H1 (cell line): Measurements from ENCODE around the gene L3MBTL4. TPM values are rescaled to one million over a fixed set of nuclear protein-coding genes. Genes with fewer than 3 reads are reported as not detected.

ENCODE experiments used
- CTCF ChIA-PET: fragments of 300-600 bp; sonication (Branson Sonifier 250); formaldehyde crosslinking; loops from one replicate; lab custom pipeline; 2021; ENCODE audit not compliant: partially characterized antibody; lab: Charles Lee
- POLR2A ChIA-PET: fragments of 300-600 bp; sonication (Branson Sonifier 250); formaldehyde crosslinking; loops from one replicate; lab custom pipeline; 2021; ENCODE audit warnings: inconsistent platforms; ENCODE audit not compliant: partially characterized antibody; lab: Charles Lee
- DNase-seq, 2 experiments: peaks; one replicate each; pipeline versions ENCODE4 v3.0.0 to v3.0.0-alpha.2; 2010 to 2022; ENCODE audit warnings: low spot score in 2 of 2, low read depth in 1 of 2, mixed read lengths in 1 of 2
- FAIRE-seq: peaks from 2 replicates; lab custom pipeline; 2011; peaks lifted over from hg19 to GRCh38; lab: Jason Lieb, UNC
- H2AFZ ChIP-seq: 2 replicates; pipeline ENCODE4 v1.8.1; 2012; ENCODE audit warnings: low read length, inconsistent platforms
- H2AK5ac ChIP-seq: 2 replicates; pipeline ENCODE4 v1.6.1; 2013; ENCODE audit warnings: low read depth, low read length
- H2BK120ac ChIP-seq: replicated peaks from 2 replicates; pipeline ENCODE3; 2013; ENCODE audit warnings: low read depth, low read length, inconsistent platforms
- H2BK12ac ChIP-seq: 2 replicates; pipeline ENCODE4 v1.6.1; 2013; ENCODE audit warnings: low read depth, low read length
- H2BK15ac ChIP-seq: 2 replicates; pipeline ENCODE4 v1.6.1; 2013; ENCODE audit warnings: low read length
- H2BK20ac ChIP-seq: 2 replicates; pipeline ENCODE4 v1.6.1; 2013; ENCODE audit warnings: low read length
- H2BK5ac ChIP-seq: 2 replicates; pipeline ENCODE4 v1.6.1; 2013; ENCODE audit warnings: low read depth, low read length
- H3K14ac ChIP-seq: 2 replicates; pipeline ENCODE4 v1.6.1; 2013; ENCODE audit warnings: inconsistent platforms; ENCODE audit not compliant: insufficient read length
- H3K18ac ChIP-seq: 2 replicates; pipeline ENCODE4 v1.6.1; 2013; ENCODE audit warnings: low read length; ENCODE audit errors: extremely low read depth
- H3K23ac ChIP-seq: 2 replicates; pipeline ENCODE4 v1.6.1; 2013; ENCODE audit warnings: inconsistent platforms; ENCODE audit not compliant: insufficient read length
- H3K23me2 ChIP-seq: 2 replicates; pipeline ENCODE4 v1.6.1; 2013; ENCODE audit warnings: low read depth, low read length
- H3K27ac ChIP-seq: 2 replicates; pipeline ENCODE4 v1.6.1; 2011; ENCODE audit warnings: low read depth, low read length, inconsistent platforms
- H3K27me3 ChIP-seq, 4 experiments: replicated peaks in 1 of 4; 1 replicate in 1 of 4; 2 replicates in 3 of 4; pipeline versions ENCODE4 v1.6.1 to v1.8.1; 2011 to 2013; ENCODE audit warnings: low read length in 3 of 4, mild to moderate bottlenecking in 3 of 4, inconsistent platforms in 2 of 4, mixed read lengths in 2 of 4, moderate library complexity in 1 of 4; ENCODE audit not compliant: control insufficient read depth in 3 of 4, insufficient read depth in 3 of 4; ENCODE audit errors: extremely low read depth in 1 of 4
- H3K36me3 ChIP-seq, 4 experiments: 2 replicates each; pipeline versions ENCODE4 v1.6.1 to v1.8.1; 2011 to 2013; ENCODE audit warnings: mild to moderate bottlenecking in 4 of 4, low read length in 3 of 4, moderate library complexity in 2 of 4, control low read depth in 1 of 4, inconsistent platforms in 1 of 4; ENCODE audit not compliant: insufficient read depth in 4 of 4, control insufficient read depth in 2 of 4
- H3K4ac ChIP-seq: replicated peaks from 2 replicates; pipeline ENCODE3; 2013; ENCODE audit warnings: low read length, low read depth, mixed read lengths, inconsistent platforms; ENCODE audit not compliant: insufficient read length
- H3K4me1 ChIP-seq, 4 experiments: replicated peaks in 1 of 4; 1 replicate in 1 of 4; 2 replicates in 3 of 4; pipeline versions ENCODE4 v1.6.1 to v1.8.1; 2011 to 2013; ENCODE audit warnings: low read length in 3 of 4, inconsistent platforms in 2 of 4, mixed read lengths in 1 of 4; ENCODE audit not compliant: insufficient read depth in 4 of 4, control insufficient read depth in 3 of 4
- H3K4me2 ChIP-seq, 2 experiments: 2 replicates each; pipeline versions ENCODE4 v1.6.1 to v1.8.1; 2011 to 2013; ENCODE audit warnings: low read depth in 2 of 2, low read length in 2 of 2, control low read depth in 1 of 2, inconsistent platforms in 1 of 2, mild to moderate bottlenecking in 1 of 2; ENCODE audit not compliant: insufficient read depth in 1 of 2
- H3K4me3 ChIP-seq, 4 experiments: fragments of 200-600, 300-600 bp in 1 of 4; sonication (generic), shearing (Covaris generic), sonication (Bioruptor Twin) in 1 of 4; 2 replicates each; pipeline versions ENCODE4 v1.5.1 to v1.8.1; 2011 to 2016; ENCODE audit warnings: low read length in 4 of 4, low read depth in 3 of 4, control low read depth in 2 of 4, inconsistent platforms in 2 of 4, mild to moderate bottlenecking in 2 of 4, mixed read lengths in 1 of 4, moderate library complexity in 1 of 4; ENCODE audit not compliant: insufficient read depth in 2 of 4; ENCODE audit errors: extremely low read depth in 1 of 4
- H3K56ac ChIP-seq: replicated peaks from 2 replicates; pipeline ENCODE3; 2013; ENCODE audit warnings: low read depth, mild to moderate bottlenecking, mixed read lengths, low read length, inconsistent platforms; ENCODE audit not compliant: insufficient read length
- H3K79me1 ChIP-seq: 2 replicates; pipeline ENCODE4 v1.6.1; 2013; ENCODE audit warnings: low read depth, low read length, control low read depth
- H3K79me2 ChIP-seq, 2 experiments: 2 replicates each; pipeline versions ENCODE4 v1.6.1 to v1.8.1; 2012 to 2013; ENCODE audit warnings: low read length in 2 of 2, mild to moderate bottlenecking in 2 of 2, inconsistent platforms in 1 of 2; ENCODE audit not compliant: insufficient read depth in 2 of 2, control insufficient read depth in 1 of 2
- H3K9ac ChIP-seq, 4 experiments: replicated peaks in 1 of 4; 1 replicate in 1 of 4; 2 replicates in 3 of 4; pipeline versions ENCODE4 v1.6.1 to v1.8.1; 2011 to 2013; ENCODE audit warnings: low read depth in 3 of 4, low read length in 3 of 4, control low read depth in 2 of 4, mild to moderate bottlenecking in 2 of 4, moderate library complexity in 2 of 4, inconsistent platforms in 1 of 4; ENCODE audit errors: extremely low read depth in 1 of 4
- H3K9me3 ChIP-seq, 2 experiments: 2 replicates each; pipeline versions ENCODE4 v1.6.1 to v1.8.1; 2012 to 2013; ENCODE audit warnings: mild to moderate bottlenecking in 2 of 2, moderate library complexity in 2 of 2, control low read depth in 1 of 2, inconsistent platforms in 1 of 2, low read depth in 1 of 2, low read length in 1 of 2, mixed read lengths in 1 of 2; ENCODE audit not compliant: insufficient read depth in 2 of 2
- H4K20me1 ChIP-seq, 2 experiments: replicated peaks in 1 of 2; 2 replicates each; pipeline versions ENCODE3 to v1.8.1; 2011 to 2013; ENCODE audit warnings: inconsistent platforms in 2 of 2, low read length in 2 of 2, mild to moderate bottlenecking in 1 of 2; ENCODE audit not compliant: insufficient read depth in 2 of 2, control insufficient read depth in 1 of 2
- H4K5ac ChIP-seq: 2 replicates; pipeline ENCODE4 v1.6.1; 2013; ENCODE audit warnings: low read length, low read depth, mixed read lengths, inconsistent platforms; ENCODE audit not compliant: insufficient read length
- H4K8ac ChIP-seq: 2 replicates; pipeline ENCODE4 v1.8.0; 2013; ENCODE audit warnings: mild to moderate bottlenecking, moderate library complexity, low read length, inconsistent platforms; ENCODE audit not compliant: insufficient read depth; ENCODE audit errors: extremely low read depth
- H4K91ac ChIP-seq: replicated peaks from 2 replicates; pipeline ENCODE3; 2013; ENCODE audit warnings: low read length, mixed read lengths, inconsistent platforms; ENCODE audit not compliant: insufficient read length
- CEBPB ChIP-seq: IDR thresholded peaks from 2 replicates; pipeline ENCODE4 v1.6.1; 2012; ENCODE audit warnings: low read depth, low read length
- CTBP2 ChIP-seq: IDR thresholded peaks from 2 replicates; pipeline ENCODE4 v1.7.0; 2011; ENCODE audit warnings: borderline replicate concordance, mild to moderate bottlenecking, moderate library complexity, mixed read lengths, low read length; ENCODE audit not compliant: insufficient read depth, insufficient read length
- FOSL1 ChIP-seq: IDR thresholded peaks from 2 replicates; pipeline ENCODE4 v1.6.1; 2011; ENCODE audit warnings: mild to moderate bottlenecking, low read depth, low read length, moderate library complexity; ENCODE audit not compliant: insufficient read depth
- HDAC2 ChIP-seq, 2 experiments: fragments of 300-600 bp in 1 of 2; sonication (generic) in 1 of 2; IDR thresholded peaks; 2 replicates each; pipeline ENCODE4 v1.6.1; 2011 to 2012; ENCODE audit warnings: low read depth in 2 of 2, low read length in 2 of 2, mild to moderate bottlenecking in 2 of 2, moderate library complexity in 2 of 2, borderline replicate concordance in 1 of 2, inconsistent platforms in 1 of 2
- MAFK ChIP-seq: IDR thresholded peaks from 2 replicates; pipeline ENCODE4 v1.6.1; 2012; ENCODE audit warnings: low read depth, mild to moderate bottlenecking, improper control_type of control experiment, low read length
- POU5F1 ChIP-seq: IDR thresholded peaks from 2 replicates; pipeline ENCODE4 v1.6.1; 2011; ENCODE audit warnings: low read depth, mild to moderate bottlenecking, low read length, moderate library complexity
- RAD21 ChIP-seq, 2 experiments: IDR thresholded peaks in 1 of 2; conservative IDR thresholded peaks in 1 of 2; 2 replicates each; pipeline ENCODE4 v1.6.1; 2011; ENCODE audit warnings: low read depth in 2 of 2, low read length in 2 of 2, improper control_type of control experiment in 1 of 2, inconsistent platforms in 1 of 2, mild to moderate bottlenecking in 1 of 2, moderate library complexity in 1 of 2
- RNF2 ChIP-seq: fragments of 200-900, 300-1000 bp; sonication (generic); IDR thresholded peaks from 2 replicates; pipeline ENCODE4 v1.7.1; 2016; ENCODE audit warnings: borderline replicate concordance, low read depth, mild to moderate bottlenecking, antibody characterized with exemption, low read length; ENCODE audit not compliant: poor library complexity, severe bottlenecking; ENCODE audit errors: missing control alignments
- SAP30 ChIP-seq: fragments of 300-600 bp; sonication (generic); IDR thresholded peaks from 2 replicates; pipeline ENCODE4 v1.7.1; 2012; ENCODE audit warnings: low read length, moderate library complexity, mild to moderate bottlenecking, inconsistent platforms; ENCODE audit not compliant: insufficient read depth, insufficient replicate concordance
- SIX5 ChIP-seq: IDR thresholded peaks from 2 replicates; pipeline ENCODE4 v1.6.1; 2011; ENCODE audit warnings: mild to moderate bottlenecking, low read depth, low read length
- SP1 ChIP-seq: IDR thresholded peaks from 2 replicates; pipeline ENCODE4 v1.6.1; 2011; ENCODE audit warnings: low read depth, low read length
- TAF1 ChIP-seq: IDR thresholded peaks from 2 replicates; pipeline ENCODE4 v1.6.1; 2011; ENCODE audit warnings: mild to moderate bottlenecking, low read depth, low read length
- TEAD4 ChIP-seq: IDR thresholded peaks from 2 replicates; pipeline ENCODE4 v1.6.1; 2012; ENCODE audit warnings: low read depth, low read length, inconsistent platforms, mixed read lengths
- WGBS, 2 experiments: shearing (Covaris generic) in 1 of 2; methylation state at CpG; one replicate each; pipeline versions ENCODE4 v1.1.6 to v1.1.7; 2013 to 2015; ENCODE audit warnings: low lambda C conversion rate in 2 of 2, mixed read lengths in 2 of 2, inconsistent platforms in 1 of 2, low coverage in 1 of 2, missing lambda C conversion rate in 1 of 2; ENCODE audit not compliant: insufficient replicate concordance in 2 of 2, insufficient coverage in 1 of 2, insufficient read length in 1 of 2; ENCODE audit errors: extremely low coverage in 1 of 2, missing lambda C conversion rate in 1 of 2; 5-methylcytosine and 5-hydroxymethylcytosine counted together
- polyA plus RNA-seq, 7 experiments: library from polyadenylated mRNA; depleted of rRNA in 3 of 7; stranded (reverse) in 5 of 7; unstranded in 2 of 7; fragments of >200 nt in 5 of 7; fragments of 200-250 nt in 2 of 7; gene quantifications; 1 replicate in 5 of 7; 2 replicates in 1 of 7; 4 replicates in 1 of 7; pipeline versions ENCODE4 v1.2.1 to v1.2.3, GENCODE V29; 2011 to 2013; ENCODE audit warnings: missing spikeins in 2 of 7, mixed read lengths in 2 of 7
- total RNA-seq: library from RNA; stranded (reverse); fragmentation: NEBNext Ultra II Directional; extraction: Animal tissue kit (Norgen Biotek cat#: 25700); gene quantifications from 2 replicates; pipeline ENCODE4 v1.2.1, GENCODE V29; 2021

L3MBTL4 gene
- total and polyA plus RNA-seq, 2 of the 8 experiments (the other 6 are each of a cell fraction or from before 2014, with no cell fraction given), result 1.0 to 2.1 TPM

DNA sequence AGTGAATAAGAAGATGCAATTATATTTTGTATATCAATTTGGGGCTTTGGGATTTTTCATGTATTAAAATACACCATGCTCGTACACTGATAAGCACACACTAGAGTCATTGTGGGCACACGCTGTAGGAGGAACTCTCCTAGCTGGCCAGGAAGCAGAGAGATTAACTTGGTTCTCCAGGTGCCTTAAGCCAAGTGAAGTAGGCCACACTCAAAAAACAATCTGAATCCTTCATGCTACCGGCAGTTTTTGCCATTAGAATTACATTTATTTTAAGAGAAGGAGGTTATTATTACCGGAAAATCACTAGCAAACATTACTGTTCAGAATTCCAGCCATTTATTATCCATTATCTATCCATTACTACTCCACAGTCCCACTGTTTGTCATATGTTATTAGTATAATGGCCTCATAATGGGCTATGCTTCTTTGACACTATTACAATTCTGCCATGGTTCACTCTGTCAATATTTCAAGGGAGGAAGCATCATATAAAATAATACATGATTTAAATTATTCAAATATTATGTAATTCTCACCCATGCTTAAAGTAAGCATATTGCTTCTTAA lies 214.4 kb downstream of the L3MBTL4 start:
- no peak for FAIRE-seq
- WGBS, 2 experiments, result 83% methylated on average over 4 of the region's 4 CpGs; no CpG with 5 or more reads in 1 of the 2 experiments
- TF ChIP-seq CTBP2, result no peak
- TF ChIP-seq TAF1, result no peak
- no peak for TF ChIP-seq FOSL1
- TF ChIP-seq HDAC2 (IDR thresholded peaks at IDR 0.05; ENCODE audit: borderline replicate concordance in 1 of 2, low read depth in 2 of 2, low read length in 2 of 2), result no peak
- TF ChIP-seq CEBPB, result no peak
- no peak for TF ChIP-seq SAP30
- no peak for TF ChIP-seq RNF2
- no peak for TF ChIP-seq RAD21 (IDR thresholded peaks at IDR 0.05 in 1 of 2, conservative IDR thresholded peaks at IDR 0.05 in 1 of 2; ENCODE audit: low read depth in 2 of 2, low read length in 2 of 2)
- no peak for TF ChIP-seq SIX5
- TF ChIP-seq SP1, result no peak
- no peak for TF ChIP-seq MAFK
- TF ChIP-seq TEAD4, result no peak
- TF ChIP-seq POU5F1, result no peak

More for the DNA sequence above, 214.4 kb downstream of the L3MBTL4 start:
- no peaks in the 10 kb centered on the region for H3K4me1 ChIP-seq
- no peak overlapping the region for H2BK20ac ChIP-seq
- H2AFZ ChIP-seq, result no peak overlapping the region
- H3K14ac ChIP-seq, result no peak overlapping the region
- H4K91ac ChIP-seq, result no peak overlapping the region
- POLR2A ChIA-PET, result no interaction called here
- H3K23me2 ChIP-seq, result no peaks in the 10 kb centered on the region; the same call in 1 of the 2 replicates
- no peaks in the 10 kb centered on the region for H3K36me3 ChIP-seq
- no peak overlapping the region for H2BK12ac ChIP-seq
- DNase-seq, result no peak
- no peak overlapping the region for H4K8ac ChIP-seq
- no peaks in the 10 kb centered on the region for H3K9me3 ChIP-seq
- H2BK5ac ChIP-seq, result no peak overlapping the region
- CTCF ChIA-PET, result interaction anchor here (0.7 to 3.4 kb wide), 5 partner anchors 18 to 685 kb away, joined by 3 to 12 read pairs (median 3); no protein-coding TSS in a partner anchor
- no peaks in the 10 kb centered on the region for H3K79me2 ChIP-seq
- no peak overlapping the region for H3K4ac ChIP-seq
- no peak overlapping the region for H3K9ac ChIP-seq
- H3K27me3 ChIP-seq, result no peaks in the 10 kb centered on the region; a peak in 1 of 7 replicates
- no peak overlapping the region for H3K56ac ChIP-seq
- no peak overlapping the region for H4K5ac ChIP-seq
- no peaks in the 10 kb centered on the region for H3K79me1 ChIP-seq
- H3K23ac ChIP-seq, result no peak overlapping the region
- H3K18ac ChIP-seq, result no peak overlapping the region
- H4K20me1 ChIP-seq, result no peaks in the 10 kb centered on the region
- no peak overlapping the region for H2BK15ac ChIP-seq
- no peak overlapping the region for H3K4me3 ChIP-seq
- no peak overlapping the region for H2AK5ac ChIP-seq
- no peak overlapping the region for H3K4me2 ChIP-seq
- no peak overlapping the region for H2BK120ac ChIP-seq
- H3K27ac ChIP-seq, result no peak overlapping the region
